Tracheal epithelial cell (primary cell): ENCODE results near the gene CRTAP. TPM values are rescaled to one million over a fixed set of nuclear protein-coding genes. Genes with fewer than 3 reads are reported as not detected.

Experiments
- total RNA-seq: library from RNA; depleted of rRNA; stranded (reverse); fragments of >200 nt; gene quantifications from 2 replicates; pipeline ENCODE4 v1.2.1, GENCODE V29; 2014

Gene CRTAP
- total RNA-seq = 183 and 256 TPM in 2 replicates

GRCh38 chr3:33113772-33114621 lies at the start of gene CRTAP:
CRTAP (plus strand) TSS chr3:33114014; CDS start chr3:33114078, 64 bp downstream.

Other genes with a start within 250 kb of the CRTAP start
- gene CCR4, start 162.4 kb upstream of the CRTAP start, total RNA-seq = not detected in 2 replicates
- 66.7 and 85.9 TPM in 2 replicates for gene GLB1, start 16.9 kb upstream of the CRTAP start, total RNA-seq
- 4.5 and 6.7 TPM in 2 replicates for gene TMPPE, start 16.9 kb upstream of the CRTAP start, total RNA-seq
- under 0.01 and 0.24 TPM in 2 replicates for gene SUSD5, start 104.8 kb downstream of the CRTAP start, total RNA-seq
- gene FBXL2, start 163.4 kb downstream of the CRTAP start, total RNA-seq = 9.4 and 20.7 TPM in 2 replicates